Measurements from ENCODE around the gene CXCR5.

CXCR5 gene

GRCh38 chr11:118877487-118878162 lies 6.1 kb upstream of the CXCR5 start:
- DNase-seq, result no peak

DNA sequence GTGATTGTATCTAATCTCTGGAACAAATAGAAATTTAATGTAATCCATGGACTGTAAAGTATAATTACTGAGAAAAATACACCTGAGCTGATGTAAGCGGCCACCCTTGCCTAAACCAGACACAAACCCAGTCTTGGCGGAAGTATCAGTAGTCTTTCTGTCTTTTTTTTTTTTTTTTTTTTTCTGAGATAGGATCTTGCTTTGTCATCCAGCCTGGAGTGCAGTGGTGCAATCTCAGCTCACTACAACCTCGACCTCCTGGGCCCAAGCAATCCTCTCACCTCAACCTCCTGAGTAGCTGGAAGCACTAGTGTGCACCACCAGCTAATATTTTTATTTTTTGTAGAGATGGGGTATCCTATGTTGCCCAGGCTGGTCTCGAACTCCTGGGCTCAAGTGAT lies 5.5 kb upstream of the CXCR5 start:
- peak; percentile 57 for DNase-seq

GRCh38 chr11:118881228-118881627 lies 2.5 kb upstream of the CXCR5 start:
- peak; percentile 60 for DNase-seq

DNA sequence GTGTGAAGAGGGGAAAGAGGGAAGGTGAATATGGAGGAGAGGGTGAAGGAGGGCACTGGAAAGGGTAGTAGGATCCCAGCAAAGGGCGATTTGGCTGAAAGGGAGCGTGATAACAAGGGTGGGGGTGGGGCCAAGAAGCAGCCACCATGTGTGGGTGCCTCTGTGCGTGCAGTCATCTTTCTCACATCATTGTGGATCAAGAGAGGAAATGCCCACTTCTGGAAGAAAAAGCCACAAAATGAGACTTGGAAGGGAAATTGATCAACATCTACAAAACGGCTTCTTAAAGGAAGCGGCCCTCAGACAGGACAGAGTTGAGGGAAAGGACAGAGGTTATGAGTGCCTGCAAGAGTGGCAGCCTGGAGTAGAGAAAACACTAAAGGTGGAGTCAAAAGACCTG lies 1.2 kb upstream of the CXCR5 start:
- peak; percentile 63 for DNase-seq

DNA sequence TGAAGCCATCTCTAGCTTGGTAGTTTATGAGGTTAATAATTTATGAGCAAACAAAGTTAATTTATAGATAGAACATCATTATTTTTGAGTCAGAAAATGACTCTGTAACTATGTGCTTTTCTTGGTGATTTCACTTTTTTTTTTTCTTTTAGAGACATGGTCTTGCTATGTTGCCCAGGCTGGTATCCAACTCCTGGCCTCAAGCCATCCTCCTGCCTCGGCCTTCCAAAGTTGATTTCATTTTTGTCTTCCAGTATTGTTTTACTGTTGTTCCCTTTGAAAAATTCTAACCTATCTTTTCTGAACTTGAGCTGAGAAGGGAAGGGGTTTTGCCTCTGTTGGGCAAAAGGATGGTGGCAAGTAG lies 706 bp upstream of the CXCR5 start:
- DNase-seq, result no peak

GRCh38 chr11:118884875-118885274 lies 1.2 kb downstream of the CXCR5 start:
- DNase-seq, result no peak

DNA sequence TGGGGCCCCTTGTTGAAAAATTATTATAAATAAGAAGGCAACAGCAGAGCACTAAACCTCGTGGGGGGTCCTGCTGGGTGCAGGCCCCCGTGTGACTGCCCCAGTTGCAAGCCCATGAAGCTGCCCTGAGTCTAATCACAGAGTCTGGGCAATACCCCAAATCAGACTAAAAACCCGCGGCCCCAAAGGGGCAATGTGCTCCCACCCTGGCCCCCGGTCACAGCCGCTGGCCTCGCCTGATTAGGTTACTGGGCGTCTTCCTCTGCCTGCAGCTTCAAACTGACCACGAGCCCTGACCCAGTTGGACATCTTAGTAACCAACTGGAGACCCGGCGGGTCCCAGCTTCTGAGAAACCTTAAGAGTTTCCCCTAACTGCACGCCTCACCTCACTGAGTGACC lies 1.6 kb downstream of the CXCR5 start:
- no peak for DNase-seq

- DNase-seq, result no peak
Measured at GRCh38 chr11:118885831-118886565, 2.3 kb downstream of the CXCR5 start.

DNA sequence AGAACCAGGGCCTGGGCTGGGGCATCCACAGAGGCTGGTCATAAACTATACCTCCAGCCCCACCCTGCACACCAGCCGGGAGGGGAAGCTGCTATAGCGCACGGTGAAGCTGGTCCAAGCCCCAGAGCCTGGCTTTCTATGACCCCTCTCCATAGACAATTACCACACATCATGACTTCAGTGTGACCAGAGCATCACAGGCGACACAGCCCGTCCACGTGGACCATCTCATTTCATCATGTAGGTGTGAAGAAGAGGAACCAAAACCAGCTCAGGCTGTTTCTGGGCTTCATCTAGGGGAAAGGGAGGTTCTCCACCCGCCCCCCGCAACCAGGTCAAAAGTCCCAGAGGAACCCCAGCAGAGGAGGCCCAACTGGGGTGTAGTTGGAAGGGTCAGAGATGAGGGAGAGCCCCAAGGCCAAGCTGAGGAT lies 3.0 kb downstream of the CXCR5 start:
- DNase-seq, result no peak

GRCh38 chr11:118887206-118887605 lies 3.5 kb downstream of the CXCR5 start:
- DNase-seq, result no peak

DNA sequence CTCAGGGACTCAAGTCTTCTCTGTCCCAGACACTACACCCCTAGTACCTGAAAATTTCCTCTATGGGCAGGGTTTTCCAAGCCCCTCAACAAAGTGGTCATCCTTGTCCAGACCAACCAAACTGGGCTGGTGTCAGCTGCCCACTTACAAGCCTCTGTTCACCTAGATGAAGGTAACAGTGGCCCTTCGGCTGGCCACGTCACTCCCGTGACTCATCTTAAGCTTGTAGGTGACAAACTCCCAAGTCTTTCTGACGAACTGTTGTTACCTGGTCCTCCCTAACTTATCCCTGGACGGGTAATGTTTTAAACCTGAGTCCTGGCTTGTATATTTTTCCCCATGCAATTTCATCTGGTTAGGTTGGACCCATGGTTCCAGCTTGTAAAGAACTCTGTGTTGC lies 4.7 kb downstream of the CXCR5 start:
- DNase-seq, result no peak

DNA sequence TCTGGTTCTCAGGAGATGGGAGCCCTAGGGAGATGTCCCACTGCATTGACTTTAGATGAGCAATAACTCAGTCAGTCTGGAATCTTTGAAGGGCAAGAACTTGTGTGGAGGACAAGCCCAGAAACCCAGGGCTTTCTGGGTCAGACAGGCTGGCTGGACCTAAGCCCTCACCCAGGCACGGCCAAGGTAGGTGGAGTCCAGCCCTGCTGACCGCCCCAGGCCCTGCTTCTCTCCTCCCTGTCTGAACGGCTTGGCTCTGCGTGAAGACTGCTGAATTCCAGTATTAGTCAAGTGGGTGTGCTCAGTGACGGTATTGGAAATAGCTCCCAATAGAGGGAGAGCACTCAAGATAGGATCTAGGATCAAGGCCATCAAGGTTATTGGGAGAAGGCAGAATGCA lies 6.1 kb downstream of the CXCR5 start:
- DNase-seq, result no peak

DNA sequence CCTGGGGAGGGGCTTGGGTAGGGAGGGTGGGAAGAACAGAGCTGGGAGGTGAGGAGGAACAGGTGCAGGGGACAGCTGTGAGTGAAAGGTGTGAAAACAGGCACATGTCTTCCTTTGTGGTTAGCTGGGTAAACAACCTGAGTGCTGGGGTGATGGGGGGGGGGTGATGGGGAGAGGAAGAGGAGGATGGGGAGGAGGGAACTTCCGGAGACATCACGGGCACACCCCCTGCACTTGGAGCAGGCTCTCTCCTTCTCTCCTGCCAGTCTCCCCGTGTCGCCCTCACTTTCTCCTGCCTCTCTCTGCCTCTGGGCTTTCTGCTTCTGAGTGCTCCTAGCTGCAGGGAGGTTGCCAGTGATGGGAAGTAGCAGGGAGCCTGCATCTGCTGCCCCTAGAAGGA lies 8.8 kb downstream of the CXCR5 start:
- DNase-seq, result peak; percentile 61

- no peak for DNase-seq
Measured at GRCh38 chr11:118892964-118893363, 9.3 kb downstream of the CXCR5 start.

DNA sequence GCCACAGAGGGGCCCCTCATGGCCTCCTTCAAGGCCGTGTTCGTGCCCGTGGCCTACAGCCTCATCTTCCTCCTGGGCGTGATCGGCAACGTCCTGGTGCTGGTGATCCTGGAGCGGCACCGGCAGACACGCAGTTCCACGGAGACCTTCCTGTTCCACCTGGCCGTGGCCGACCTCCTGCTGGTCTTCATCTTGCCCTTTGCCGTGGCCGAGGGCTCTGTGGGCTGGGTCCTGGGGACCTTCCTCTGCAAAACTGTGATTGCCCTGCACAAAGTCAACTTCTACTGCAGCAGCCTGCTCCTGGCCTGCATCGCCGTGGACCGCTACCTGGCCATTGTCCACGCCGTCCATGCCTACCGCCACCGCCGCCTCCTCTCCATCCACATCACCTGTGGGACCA lies 10.0 kb downstream of the CXCR5 start:
- DNase-seq, result no peak

DNA sequence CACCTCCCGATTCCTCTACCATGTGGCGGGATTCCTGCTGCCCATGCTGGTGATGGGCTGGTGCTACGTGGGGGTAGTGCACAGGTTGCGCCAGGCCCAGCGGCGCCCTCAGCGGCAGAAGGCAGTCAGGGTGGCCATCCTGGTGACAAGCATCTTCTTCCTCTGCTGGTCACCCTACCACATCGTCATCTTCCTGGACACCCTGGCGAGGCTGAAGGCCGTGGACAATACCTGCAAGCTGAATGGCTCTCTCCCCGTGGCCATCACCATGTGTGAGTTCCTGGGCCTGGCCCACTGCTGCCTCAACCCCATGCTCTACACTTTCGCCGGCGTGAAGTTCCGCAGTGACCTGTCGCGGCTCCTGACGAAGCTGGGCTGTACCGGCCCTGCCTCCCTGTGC lies 10.5 kb downstream of the CXCR5 start:
- DNase-seq, result no peak

DNA sequence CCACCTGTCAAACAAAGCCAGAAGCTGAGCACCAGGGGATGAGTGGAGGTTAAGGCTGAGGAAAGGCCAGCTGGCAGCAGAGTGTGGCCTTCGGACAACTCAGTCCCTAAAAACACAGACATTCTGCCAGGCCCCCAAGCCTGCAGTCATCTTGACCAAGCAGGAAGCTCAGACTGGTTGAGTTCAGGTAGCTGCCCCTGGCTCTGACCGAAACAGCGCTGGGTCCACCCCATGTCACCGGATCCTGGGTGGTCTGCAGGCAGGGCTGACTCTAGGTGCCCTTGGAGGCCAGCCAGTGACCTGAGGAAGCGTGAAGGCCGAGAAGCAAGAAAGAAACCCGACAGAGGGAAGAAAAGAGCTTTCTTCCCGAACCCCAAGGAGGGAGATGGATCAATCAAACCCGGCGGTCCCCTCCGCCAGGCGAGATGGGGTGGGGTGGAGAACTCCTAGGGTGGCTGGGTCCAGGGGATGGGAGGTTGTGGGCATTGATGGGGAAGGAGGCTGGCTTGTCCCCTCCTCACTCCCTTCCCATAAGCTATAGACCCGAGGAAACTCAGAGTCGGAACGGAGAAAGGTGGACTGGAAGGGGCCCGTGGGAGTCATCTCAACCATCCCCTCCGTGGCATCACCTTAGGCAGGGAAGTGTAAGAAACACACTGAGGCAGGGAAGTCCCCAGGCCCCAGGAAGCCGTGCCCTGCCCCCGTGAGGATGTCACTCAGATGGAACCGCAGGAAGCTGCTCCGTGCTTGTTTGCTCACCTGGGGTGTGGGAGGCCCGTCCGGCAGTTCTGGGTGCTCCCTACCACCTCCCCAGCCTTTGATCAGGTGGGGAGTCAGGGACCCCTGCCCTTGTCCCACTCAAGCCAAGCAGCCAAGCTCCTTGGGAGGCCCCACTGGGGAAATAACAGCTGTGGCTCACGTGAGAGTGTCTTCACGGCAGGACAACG lies 11.7 kb downstream of the CXCR5 start:
- peak; percentile 70 for DNase-seq

- no peak for DNase-seq
Measured at GRCh38 chr11:118896472-118896913, 12.8 kb downstream of the CXCR5 start.

- no peak for DNase-seq
Measured at GRCh38 chr11:118896921-118897591, 13.4 kb downstream of the CXCR5 start.

- no peak for DNase-seq
Measured at GRCh38 chr11:118897721-118898310, 14.1 kb downstream of the CXCR5 start.

DNA sequence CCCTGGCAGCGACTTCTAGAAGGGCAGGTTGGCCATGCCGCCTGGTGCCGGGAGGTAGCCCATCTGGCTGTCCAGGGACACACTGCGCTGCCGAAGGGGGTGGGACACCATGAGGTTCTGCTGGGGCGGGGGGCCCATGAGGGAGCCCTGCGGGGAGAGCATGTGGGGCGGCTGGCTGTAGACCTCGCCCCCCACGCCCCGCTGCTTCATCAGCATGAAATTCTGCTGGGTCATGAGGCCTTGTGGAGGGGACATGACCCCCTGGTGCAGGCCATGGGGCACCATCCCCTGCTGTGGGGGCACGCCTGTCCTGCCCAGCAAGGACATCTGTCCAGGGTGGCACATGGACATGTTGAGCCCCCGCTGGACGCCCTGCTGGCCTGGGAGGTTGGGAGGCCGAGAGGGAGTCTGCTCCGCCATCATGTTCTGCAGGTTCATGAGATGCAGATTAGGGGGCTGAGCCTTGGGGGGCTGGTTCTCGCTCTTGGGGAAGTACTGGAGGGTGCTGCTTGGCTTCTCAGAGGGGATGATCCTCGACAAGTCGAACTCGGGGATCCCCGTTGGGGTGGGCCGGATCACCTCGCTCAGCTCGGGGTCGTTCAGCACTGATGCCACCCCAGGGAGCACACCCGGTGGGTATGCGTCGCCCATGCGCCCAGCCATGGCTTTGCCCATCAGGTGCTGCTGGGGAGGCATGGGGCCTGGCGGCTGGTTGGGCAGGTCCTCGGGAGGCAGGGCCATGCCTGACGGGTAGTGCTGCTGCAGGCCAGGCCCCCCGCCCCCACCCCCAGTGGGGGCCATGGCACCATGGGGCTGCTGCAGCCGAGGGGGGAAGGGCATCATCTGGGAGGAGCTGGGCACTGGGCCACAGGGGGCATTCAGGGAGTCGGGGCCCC lies 15.0 kb downstream of the CXCR5 start:
- DNase-seq, result no peak

- no peak for DNase-seq
Measured at GRCh38 chr11:118899296-118899688, 15.6 kb downstream of the CXCR5 start.

Measured in activated CD4-positive, alpha-beta T cell treated with anti-CD3 and anti-CD28 coated beads, Interleukin-10, Interleukin-2, amounts not matched to agents 100 ng/mL and 50 ng/mL, durations not matched to agents 16 hours and 8 hours (primary cell).